SHP77 treated with DMSO at 0.1 percent for 48 hours (cell line): ENCODE data around the gene NCOA6.
"Not testable (repeated sequence)": the region's sequence is repeated elsewhere in the genome, so short reads cannot be mapped to it uniquely, and the experiment has no call there.

ENCODE experiments used
- DNase-seq: peaks from one replicate; lab custom pipeline; 2025; lab: John Stamatoyannopoulos, UW

NCOA6 gene

DNA sequence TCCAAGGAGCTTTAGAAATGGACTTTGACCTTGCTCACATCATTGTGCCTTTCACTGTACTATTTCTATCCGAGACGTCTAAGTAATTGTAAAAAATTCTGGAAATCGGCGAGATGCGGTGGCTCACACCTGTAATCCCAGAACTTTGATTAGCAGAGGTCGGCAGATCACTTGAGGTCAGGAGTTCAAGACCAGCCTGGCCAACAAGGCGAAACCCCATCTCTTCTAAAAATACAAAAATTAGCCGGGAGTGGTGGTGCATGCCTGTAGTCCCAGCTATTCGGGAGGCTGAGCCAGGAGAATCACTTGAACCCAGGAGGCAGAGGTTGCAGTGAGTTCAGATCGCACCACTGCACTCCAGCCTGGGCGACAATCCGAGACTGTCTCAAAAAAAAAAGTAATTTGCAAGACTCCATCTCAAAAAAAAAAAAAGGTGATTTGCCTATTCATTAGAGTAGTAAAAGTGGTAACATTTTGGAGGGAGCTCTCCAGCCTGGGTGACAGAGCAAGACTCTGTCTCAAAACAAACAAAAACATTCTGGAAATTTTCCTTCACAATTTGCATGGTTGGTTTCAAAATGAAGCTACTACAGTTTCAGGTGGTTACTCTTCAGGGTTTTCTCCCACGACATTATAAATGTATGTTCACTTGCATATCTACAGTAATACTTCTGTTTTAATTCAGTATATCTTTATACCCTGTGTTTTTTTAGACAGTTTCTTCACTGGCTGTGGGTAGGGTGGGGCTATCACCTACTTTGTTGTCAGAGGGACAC is 106.0 kb downstream of the NCOA6 start:
- DNase-seq = not testable (repeated sequence)

DNA sequence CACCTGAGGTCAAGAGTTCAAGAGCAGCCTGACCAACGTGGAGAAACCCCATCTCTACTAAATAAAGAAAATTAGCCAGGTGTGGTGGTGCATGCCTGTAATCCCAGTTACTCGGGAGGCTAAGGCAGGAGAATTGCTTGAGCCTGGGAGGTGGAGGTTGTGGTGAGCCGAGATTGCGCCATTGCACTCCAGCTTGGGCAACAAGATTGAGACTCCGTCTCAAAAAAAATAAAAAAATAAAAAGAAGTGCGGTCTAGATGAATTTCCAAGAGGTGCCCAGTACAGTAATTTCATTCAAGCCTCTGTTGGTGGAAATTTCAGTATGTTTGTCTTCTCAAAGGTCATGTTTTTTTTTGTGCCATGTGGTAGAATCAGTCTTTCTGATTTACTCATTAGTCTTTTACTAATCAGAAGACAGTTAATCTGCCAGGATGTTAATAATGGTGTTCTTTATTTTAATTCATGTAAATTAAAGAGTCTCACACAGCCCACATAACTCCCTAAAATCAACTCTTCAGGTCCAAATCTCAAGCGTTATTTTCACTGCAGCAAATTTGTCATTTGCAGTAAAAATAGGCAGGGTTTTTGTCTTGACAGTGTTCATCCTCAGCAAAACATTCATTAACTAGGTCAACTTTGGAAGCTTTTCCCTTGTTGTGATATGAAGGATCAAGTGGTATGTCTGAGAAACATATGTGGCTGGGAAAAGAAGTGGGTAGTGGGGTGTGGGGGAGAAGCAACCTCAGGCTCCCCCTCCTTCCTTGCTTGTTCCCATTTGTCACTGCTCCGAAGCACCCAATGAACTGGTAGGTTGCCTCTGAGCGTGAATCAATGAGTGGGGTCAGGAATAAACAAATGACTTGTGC is 108.0 kb downstream of the NCOA6 start:
- no peak for DNase-seq

DNA sequence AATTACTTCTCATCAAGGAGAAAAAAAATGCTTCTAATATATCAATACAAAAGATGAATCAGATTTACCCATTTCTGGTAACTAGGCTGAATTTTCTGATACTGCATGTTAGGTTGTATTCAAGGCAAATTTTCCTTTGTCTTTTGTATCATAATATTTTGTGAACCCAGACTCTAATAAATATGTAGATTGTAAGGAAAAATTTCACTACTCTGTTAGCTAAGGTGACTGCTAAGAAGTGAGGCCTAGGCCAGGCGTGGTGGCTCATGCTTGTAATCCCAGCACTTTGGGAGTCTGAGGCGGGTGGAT is 108.6 kb downstream of the NCOA6 start:
- no peak for DNase-seq

- no peak for DNase-seq
Observed at GRCh38 chr20:34715384-34715783, 110.1 kb downstream of the NCOA6 start.

DNA sequence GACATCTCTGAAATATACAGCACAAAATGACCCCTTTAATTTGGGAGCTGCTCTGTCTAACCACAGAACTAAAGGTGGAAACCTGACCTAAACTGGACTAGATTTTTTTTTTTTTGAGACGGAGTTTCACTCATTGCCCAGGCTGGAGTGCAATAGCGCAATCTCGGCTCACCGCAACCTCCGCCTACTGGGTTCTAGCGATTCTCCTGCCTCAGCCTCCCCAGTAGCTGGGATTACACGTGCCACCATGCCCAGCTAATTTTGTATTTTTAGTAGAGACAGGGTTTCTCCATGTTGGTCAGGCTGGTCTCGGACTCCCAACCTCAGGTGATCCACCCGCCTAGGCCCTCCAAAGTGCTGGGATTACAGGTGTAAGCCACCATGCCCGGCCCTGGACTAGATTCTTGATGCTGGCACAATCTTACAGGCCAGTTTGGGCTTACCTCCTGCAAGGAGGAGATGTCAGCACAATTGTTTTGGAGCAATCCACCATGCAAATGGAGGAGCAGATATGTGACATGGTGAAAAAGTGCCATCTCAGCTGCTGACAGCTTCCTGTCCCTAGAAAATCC is 111.4 kb downstream of the NCOA6 start:
- not testable (repeated sequence) for DNase-seq

GRCh38 chr20:34713194-34713943 is 112.1 kb downstream of the NCOA6 start:
- DNase-seq = no peak

DNA sequence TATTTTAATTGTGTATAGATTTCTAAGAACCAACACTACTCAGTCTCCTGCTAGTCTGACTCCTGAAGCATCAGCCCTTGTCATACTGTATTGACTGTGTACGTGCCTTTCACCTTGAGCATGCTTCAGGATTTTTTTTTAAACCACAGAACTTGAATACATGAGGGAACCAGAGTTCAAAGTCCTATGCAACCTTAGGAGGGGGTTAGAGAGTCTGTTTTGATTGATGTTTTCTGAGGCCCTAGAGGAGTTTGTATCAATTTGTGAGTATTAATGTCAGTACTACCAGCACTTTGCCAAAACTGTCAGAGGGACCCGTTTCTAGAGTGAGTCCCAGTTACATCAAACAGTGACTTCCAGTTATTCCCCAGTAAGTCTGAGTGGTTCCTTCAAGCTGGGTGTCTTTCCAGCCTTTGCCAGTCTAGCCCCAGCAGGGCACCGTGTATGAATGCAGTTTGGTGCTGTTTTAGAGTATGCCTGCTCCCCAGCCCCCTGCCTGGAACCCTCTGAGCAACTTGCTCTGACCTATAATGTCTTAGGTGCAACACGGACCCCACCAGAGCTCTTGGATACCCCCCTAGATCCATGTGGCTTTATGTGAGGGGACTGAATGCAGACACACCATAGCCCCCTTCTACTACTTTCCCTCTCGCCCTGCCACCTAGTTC is 112.8 kb downstream of the NCOA6 start:
- no peak for DNase-seq

GRCh38 chr20:34711813-34712430 is 113.5 kb downstream of the NCOA6 start:
- DNase-seq = no peak

DNA sequence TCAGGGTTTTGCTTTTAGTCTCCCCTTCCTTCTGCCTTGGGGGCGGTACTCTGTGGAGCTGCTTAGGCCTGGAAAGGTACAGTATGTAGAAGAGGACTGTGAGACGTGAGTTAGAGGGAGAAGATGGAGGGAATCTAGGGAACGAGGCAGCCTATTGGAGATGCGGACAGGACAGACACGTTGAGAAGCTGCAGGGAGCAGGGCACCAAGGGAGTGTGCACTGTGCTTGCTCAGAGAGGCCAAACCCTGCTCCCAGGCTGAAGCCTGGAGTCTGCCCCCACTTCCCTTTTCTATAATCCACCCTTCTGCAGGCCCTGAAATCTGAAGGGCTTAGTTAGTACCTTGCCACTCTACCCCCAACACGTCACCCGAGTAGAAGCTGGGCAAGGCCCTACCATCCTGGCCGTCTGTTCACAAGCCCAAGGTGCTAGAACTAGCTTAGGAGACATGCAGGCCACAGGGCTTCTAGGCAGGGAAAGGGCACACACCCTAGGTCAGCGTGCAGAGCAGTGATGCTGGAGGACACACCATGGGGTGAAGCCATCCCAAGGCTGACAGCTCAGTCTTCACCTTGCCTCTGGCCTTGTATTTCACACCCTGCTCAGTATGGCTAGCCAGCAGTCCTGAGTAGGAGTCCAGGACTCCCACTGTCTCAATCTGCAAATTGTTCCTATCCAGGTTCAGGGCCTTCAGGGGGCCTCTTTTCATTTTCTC is 114.4 kb downstream of the NCOA6 start:
- no peak for DNase-seq

DNA sequence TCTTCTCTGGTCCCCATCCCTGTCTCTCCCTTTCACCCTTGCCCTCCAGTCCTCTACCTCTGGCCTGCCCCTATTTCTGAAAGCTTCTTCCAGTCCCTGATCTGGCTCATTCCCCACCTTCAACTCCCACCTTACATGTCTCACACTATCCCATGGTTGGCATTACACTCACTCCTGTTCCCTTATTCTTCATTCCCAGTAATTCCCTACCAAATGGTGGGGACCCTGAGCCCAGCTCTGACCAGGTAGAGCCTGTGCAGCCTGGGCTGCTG is 114.9 kb downstream of the NCOA6 start:
- DNase-seq = no peak

DNA sequence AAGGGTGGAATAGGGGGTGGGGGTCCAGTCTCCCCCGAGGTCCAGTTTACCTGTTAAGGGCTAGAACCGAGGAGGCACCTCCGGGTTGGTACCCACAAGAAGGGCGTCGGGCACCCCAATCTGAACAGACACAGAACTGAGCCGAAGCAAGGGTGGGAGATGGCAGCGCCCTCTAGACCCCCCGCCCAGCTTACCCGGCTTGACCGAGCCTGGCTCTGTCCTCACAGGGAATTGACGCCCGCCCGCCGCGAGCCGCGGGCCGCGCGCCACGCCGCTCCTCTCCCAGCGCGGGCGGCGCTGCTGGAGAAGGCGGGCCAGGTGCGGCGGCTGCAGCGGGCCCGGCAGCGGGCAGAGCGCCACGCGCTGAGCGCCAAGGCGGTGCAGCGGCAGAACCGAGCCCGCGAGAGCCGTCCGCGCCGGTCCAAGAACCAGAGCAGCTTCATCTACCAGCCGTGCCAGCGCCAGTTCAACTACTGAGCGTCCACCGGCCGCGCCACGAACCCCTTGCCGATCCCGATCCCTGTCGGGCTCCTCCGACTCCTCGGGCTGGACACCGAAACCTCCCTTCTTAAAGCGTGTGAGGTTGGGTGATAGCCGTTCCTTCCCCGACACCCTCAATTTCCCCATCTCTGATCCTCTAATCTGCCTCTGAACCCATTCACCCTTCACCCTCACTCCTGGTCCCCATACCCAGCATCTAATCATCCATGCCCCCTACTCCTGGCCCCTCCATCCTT is 115.5 kb downstream of the NCOA6 start:
- no peak for DNase-seq

- DNase-seq = peak; percentile 41
Observed at GRCh38 chr20:34709044-34709830, 116.2 kb downstream of the NCOA6 start.

DNA sequence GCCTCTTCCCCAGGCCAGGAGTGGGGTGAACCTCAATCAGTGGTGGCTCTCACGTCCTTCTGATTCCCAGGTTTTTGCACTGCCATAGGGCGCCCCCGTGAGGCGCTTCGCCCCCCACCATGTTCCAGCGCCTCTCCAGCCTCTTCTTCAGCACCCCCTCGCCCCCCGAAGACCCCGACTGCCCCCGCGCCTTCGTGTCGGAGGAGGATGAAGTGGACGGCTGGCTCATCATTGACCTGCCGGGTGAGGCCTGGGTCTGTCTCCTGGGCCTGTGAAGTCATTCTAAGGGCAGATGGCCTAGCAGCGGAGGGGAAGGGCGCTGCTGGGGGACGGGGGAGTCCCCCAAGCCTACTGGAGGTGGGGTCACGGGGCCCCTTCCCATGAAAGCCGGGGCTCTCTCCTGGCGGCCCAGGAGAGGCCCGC is 116.8 kb downstream of the NCOA6 start:
- DNase-seq = no peak

GRCh38 chr20:34706912-34707784 is 118.3 kb downstream of the NCOA6 start:
- no peak for DNase-seq

DNA sequence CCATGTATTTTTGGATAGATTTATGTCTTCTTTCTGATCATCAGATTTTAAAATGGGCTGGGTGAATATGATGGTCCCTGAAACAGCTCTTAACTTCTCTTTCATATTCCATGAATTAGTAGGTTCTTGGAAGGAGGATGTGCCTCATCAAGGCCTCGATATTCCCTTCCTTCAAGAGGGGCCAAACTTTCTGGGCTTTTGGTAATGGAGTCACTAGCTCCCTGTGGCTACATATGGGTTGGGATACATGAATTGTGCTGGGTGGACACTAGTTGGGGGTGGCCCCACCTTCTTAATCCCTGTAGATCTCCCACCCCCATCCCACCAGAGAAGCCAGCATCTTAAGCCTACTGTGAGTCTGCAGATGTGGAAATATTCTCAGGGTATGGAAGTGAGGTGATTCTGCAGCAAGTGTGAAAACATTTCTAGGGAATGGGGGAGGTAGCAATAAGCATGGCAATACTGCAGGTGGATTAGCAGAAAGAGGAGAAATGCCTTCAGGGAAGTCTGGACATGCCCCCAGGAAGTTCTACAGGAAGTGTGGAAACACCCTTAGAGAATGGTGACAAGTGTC is 119.1 kb downstream of the NCOA6 start:
- no peak for DNase-seq

DNA sequence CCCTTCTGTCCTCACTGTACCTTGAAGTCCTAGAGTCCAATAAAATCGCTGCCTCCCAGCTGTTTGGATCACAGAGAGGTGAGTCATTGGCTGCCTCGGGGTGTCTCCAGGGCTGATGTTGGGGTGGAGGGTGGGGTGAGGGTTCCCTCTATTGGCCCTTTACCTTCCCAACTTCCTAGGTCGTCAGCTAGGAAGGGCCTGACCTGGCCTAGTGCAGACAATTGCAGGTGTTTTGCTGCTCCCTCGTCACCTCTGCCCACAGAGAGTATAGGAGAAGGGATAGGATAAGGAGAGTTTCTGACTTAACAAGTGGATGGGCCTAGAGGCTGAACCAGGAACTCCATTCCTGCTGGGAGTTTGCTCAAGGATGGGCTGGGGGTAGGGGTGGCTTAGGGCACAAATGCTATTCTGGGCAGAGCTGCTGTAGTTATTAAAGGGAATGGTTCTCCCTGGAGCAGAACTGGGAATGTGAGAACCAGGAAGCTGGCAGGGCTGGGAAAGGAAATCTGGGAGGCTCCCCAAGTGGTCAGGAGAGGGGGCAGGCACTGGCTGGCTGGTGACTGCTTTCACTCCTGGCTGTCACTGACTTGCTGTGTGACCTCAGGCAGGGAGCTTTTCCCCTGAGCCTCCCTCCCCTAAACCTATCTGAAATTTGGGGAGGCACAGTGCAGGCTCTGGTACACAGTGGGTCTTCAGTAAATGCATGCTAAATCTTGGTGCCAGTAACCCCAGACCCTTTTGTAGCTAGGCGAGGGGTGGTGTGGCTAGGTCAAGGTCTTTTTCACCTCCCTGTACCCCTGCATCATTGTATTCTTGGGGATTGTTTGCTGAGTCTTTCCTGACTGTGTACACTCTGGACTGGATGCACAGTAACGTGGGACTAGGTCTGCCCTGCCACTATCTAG is 119.8 kb downstream of the NCOA6 start:
- DNase-seq = no peak

- DNase-seq = no peak
Observed at GRCh38 chr20:34705008-34705396, 120.4 kb downstream of the NCOA6 start.
